GM10248 (cell line): Measurements from ENCODE around the gene ULK3.

ENCODE experiments used
- CTCF ChIA-PET: fragments of 300-600 bp; sonication (Branson Sonifier 250); formaldehyde crosslinking; extraction: SDS; loops from one replicate; lab custom pipeline; 2021; ENCODE audit warnings: antibody characterized with exemption; lab: Yijun Ruan, JAX
- POLR2A ChIA-PET: fragments of 350-650 bp; sonication (Branson Sonifier 250); formaldehyde crosslinking; extraction: SDS; loops from one replicate; lab custom pipeline; 2020; ENCODE audit warnings: antibody characterized with exemption; lab: Yijun Ruan, JAX
- DNase-seq: peaks from one replicate; pipeline ENCODE4 v3.0.0; 2012; ENCODE audit errors: extremely low spot score
- CTCF ChIP-seq: IDR thresholded peaks from 2 replicates; pipeline ENCODE4 v1.5.1; 2012; ENCODE audit warnings: mild to moderate bottlenecking, low read depth; ENCODE audit errors: extremely low read depth, missing control alignments, control extremely low read depth

The ULK3 gene

GRCh38 chr15:74829991-74830390, 13.0 kb downstream of the ULK3 start:
- ChIA-PET POLR2A (interaction anchor here (0.6 kb wide), 1 partner anchor 21 kb away, joined by 3 read pairs; no protein-coding TSS in a partner anchor), CTCF (interaction anchor here (0.7 to 2.0 kb wide), 7 partner anchors 12 to 121 kb away, joined by 3 to 7 read pairs (median 3); partner anchors contain the start of genes LMAN1L and ULK3)
- DNase-seq, result no peak
- no peak for TF ChIP-seq CTCF

DNA sequence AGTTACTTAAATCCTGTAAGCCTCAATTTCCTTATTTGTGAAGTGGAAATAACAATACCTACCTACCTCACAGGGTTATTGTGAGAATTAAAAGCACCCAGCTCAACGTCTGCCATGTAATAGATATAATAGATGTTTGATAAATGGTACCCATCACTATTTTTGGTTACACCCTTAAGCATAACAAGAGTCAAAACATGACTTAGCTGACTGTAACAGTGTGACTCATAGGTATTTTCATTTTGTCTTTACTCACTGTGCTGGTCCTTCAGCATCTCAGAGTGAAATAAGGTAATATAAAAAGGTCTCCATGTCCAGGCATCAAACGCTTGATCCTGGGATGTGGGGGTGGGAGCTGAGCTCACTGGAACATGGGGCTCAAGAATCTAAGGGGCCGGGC, 13.5 kb downstream of the ULK3 start:
- ChIA-PET POLR2A (interaction anchor here (0.6 kb wide), 1 partner anchor 21 kb away, joined by 3 read pairs; no protein-coding TSS in a partner anchor), CTCF (interaction anchor here (0.9 to 2.0 kb wide), 8 partner anchors 13 to 195 kb away, joined by 3 to 7 read pairs (median 4); partner anchors contain the start of gene ULK3)
- no peak for DNase-seq
- TF ChIP-seq CTCF, result no peak

- POLR2A ChIA-PET, result no interaction called here
- CTCF ChIA-PET, result interaction anchor here (1.0 to 1.4 kb wide), 4 partner anchors 30 to 194 kb away, joined by 3 to 6 read pairs (median 4); no protein-coding TSS in a partner anchor
Measured at GRCh38 chr15:74828835-74829234, 14.1 kb downstream of the ULK3 start.

DNA sequence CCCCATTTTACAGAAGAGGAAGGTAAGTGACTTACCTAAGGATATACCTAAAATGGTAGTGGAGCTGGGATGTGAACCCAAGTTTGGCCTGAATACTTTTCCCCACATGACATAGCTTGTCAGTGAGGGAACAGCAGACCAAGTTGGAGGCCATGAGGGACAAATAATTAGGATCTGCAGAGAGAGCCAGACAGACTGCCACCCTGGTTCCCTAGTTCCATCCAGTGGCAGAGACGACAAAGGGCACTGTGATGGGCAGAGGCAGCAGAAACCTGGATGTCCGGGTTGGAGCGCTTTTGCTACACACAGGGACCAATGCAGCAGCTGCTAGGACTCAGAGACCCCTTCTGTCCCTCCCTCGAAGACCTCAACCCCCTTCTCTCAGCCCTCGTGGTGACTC, 15.3 kb downstream of the ULK3 start:
- CTCF ChIA-PET, result interaction anchor here (0.7 to 3.0 kb wide), 9 partner anchors 9 to 74 kb away, joined by 3 to 17 read pairs (median 5); partner anchors contain the start of gene ULK3
- no peak for TF ChIP-seq CTCF
- POLR2A ChIA-PET, result no interaction called here
- no peak for DNase-seq

More at GRCh38 chr15:74828835-74829234, 14.1 kb downstream of the ULK3 start:
- no peak for DNase-seq
- no peak for TF ChIP-seq CTCF

- POLR2A ChIA-PET, result no interaction called here
- CTCF ChIA-PET, result interaction anchor here (1.3 to 3.0 kb wide), 8 partner anchors 9 to 57 kb away, joined by 3 to 17 read pairs (median 5); partner anchors contain the start of gene ULK3
- no peak for DNase-seq
Measured at GRCh38 chr15:74826921-74827320, 16.0 kb downstream of the ULK3 start.

DNA sequence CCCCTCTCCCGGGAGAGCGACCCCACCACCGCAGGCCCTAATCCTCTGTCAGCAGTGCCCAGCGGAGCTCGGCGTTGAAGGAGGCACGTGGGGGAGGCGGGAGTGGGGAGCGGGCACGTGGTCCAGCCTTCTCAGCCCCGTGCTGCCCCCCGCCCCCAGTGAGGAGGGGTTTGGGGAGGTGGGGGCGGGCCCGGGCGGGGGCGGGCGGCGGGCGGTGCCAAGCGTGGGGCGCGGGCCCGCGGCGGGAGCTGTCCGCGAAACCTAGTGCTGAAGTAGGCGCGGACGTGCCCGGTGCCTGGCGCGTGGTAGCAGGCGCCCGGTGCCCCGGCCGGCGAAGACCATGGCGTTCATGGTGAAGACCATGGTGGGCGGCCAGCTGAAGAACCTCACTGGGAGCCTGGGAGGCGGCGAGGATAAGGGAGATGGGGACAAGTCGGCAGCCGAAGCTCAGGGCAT, 16.6 kb downstream of the ULK3 start, which contains the start of gene CPLX3:
TSS of gene CPLX3 (plus strand) at position 264 of the 456 bp plus-strand sequence. CDS start at position 341, 77 bp downstream.
- no peak for TF ChIP-seq CTCF
- POLR2A ChIA-PET, result no interaction called here
- DNase-seq, result peak; percentile 69
- CTCF ChIA-PET, result interaction anchor here (0.8 to 3.0 kb wide), 7 partner anchors 10 to 57 kb away, joined by 3 to 17 read pairs (median 5); no protein-coding TSS in a partner anchor

More at GRCh38 chr15:74826921-74827320, 16.0 kb downstream of the ULK3 start:
- no peak for TF ChIP-seq CTCF
